T1000 (cell line): Measurements from ENCODE around the gene CEP89.
"Not testable (repeated sequence)": the region's sequence is repeated elsewhere in the genome, so short reads cannot be mapped to it uniquely, and the experiment has no call there.

Experiments used
- DNase-seq: peaks from one replicate; lab custom pipeline; 2025; ENCODE audit warnings: mixed read lengths; lab: John Stamatoyannopoulos, UW

Gene CEP89

DNA sequence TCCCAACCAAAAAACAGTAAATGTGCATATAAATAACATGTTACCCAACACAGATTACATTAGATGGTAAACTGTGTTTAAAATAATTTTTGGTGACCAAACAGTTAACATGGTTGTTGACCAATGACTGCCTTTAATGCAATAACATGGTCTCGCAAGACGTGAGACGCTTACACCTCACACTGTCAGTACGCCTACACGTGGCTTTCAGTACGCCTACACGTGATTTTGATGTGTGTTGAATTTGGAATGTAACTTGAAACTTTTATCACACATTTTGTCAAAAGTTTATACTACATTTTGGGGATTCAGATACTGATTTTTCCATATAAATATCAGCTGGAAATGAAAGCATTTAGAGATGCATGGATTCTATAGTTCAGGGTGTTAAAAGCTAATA lies 134.2 kb downstream of the CEP89 start:
- no peak for DNase-seq

DNA sequence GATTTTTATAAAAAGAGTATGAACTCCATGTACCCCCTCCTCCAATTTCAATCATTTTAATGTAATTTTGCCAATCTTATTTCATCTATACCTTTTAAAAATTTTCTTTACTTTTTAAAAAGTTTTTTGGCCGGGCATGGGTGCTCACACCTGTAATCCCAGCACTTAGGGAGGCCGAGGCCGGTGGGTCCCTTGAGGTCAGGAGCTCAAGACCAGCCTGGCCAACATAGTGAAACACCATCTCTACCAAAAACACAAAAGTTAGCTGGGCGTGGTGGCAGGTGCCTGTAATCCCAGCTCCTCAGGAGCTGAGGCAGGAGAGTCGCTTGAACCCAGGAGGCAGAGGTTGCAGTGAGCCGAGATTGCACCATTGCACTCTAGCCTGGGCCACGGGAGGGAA lies 138.4 kb downstream of the CEP89 start:
- not testable (repeated sequence) for DNase-seq

DNA sequence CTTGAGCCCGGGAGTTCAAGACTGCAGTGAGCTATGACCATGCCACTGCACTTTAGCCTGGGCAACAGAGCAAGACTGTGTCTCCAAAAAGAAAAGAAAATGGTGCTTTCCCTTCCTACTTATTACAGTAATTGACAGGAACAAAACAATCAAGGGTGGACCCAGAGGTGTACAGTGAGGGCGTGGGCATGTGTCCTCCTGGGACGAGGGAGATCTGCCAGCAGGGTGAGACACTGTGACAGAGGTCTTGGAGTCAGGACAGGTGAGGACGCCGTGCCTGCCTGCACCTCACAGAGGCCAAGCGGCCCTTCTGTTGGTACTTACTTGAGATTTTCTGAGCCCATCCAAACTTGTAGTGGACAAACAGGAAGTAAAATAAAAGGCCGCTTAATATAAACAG lies 138.9 kb downstream of the CEP89 start:
- not testable (repeated sequence) for DNase-seq

DNA sequence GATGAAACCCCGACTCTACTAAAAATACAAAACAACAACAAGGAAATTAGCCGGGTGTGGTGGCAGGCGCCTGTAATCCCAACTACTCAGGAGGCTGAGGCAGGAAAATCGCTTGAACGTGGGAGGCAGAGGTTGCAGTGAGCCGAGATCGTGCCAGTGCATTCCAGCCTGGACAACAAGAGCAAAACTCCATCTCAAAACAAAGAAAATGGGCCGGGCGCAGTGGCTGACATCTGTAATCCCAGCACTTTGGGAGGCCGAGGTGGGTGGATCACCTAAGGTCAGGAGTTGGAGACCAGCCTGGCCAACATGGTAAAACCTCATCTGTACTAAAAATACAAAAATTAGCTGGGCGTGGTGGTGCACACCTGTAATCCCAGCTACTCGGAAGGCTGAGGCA lies 139.7 kb downstream of the CEP89 start:
- DNase-seq = not testable (repeated sequence)

DNA sequence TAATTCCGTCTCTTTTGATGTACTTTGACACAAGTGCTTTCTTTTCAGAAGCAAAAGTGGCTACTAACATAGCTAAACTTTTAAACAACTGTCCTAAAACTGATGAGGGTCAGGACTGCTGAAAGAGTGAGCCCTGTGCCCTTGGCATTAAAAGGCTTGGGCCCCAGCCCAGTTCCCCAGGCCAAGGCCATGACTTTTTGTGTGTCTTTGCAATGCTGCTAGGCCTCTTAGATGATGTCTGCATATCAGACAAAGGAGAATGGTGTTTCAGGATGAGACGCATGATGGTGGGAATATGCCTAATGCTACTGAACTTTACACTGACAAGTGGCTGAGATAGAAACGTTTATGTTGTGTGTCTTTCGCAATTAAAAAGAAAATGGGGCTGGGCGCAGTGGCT lies 140.1 kb downstream of the CEP89 start:
- no peak for DNase-seq

DNA sequence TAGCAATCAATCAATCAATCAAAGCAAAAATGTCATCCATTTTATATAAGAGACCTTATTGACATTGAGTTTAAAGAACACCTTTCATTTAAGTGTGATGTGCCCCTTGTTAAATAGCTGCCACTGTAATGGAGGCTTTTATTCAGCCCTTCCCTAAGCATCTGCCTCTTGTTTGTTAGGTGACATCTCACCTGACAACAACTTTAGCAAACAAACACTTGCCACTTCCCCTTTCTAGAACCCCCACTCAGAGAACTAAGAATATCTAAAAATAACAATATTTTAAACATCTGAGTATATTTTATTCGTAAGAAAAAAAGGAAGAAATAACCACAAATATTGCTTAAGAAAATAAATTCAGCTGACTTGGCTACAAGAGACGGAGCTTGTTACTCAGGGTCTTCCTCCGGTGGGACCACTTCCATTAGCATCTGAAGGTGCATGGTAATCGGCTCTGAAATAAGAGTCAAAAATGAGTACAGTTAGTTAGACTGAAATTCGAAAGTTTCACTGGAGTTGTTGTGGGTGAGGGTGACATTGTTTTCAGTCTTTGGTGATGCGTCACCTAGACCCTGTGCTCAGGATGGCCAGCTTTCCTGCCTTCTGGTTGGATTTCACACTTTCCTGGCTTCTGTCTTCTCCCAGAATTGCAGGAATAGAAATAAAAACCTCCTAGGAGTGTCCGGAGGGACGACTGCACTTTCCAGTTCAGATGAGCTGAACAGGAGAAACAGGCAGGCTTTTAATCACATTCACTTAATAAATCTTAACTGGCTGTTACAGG lies 141.3 kb downstream of the CEP89 start:
- peak; percentile 25 for DNase-seq

DNA sequence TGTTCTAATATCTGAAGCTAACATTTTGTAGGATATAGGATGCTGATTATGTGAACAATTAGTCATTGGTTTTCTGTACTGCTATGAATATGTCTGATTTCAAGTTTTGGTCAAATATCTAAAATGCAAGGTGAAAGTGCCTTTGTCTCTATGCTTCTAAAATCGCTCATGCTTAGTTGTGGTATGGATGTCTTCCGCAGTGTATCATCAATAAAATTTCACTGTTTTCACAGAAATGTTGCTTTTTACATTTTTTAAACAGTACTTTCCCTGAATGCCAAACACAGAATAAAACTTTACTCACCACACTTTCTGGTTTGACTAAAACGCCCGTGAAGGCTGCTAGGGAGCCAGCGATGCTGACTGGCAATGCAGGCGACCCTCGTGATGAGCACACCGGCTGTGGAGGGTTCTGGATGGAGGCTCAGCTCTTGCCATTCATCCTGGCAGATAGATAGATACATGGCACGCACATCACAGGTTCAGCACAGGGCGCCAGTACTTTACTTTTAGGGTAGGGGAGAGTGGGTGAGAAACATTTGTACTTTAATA lies 142.3 kb downstream of the CEP89 start:
- DNase-seq = no peak

DNA sequence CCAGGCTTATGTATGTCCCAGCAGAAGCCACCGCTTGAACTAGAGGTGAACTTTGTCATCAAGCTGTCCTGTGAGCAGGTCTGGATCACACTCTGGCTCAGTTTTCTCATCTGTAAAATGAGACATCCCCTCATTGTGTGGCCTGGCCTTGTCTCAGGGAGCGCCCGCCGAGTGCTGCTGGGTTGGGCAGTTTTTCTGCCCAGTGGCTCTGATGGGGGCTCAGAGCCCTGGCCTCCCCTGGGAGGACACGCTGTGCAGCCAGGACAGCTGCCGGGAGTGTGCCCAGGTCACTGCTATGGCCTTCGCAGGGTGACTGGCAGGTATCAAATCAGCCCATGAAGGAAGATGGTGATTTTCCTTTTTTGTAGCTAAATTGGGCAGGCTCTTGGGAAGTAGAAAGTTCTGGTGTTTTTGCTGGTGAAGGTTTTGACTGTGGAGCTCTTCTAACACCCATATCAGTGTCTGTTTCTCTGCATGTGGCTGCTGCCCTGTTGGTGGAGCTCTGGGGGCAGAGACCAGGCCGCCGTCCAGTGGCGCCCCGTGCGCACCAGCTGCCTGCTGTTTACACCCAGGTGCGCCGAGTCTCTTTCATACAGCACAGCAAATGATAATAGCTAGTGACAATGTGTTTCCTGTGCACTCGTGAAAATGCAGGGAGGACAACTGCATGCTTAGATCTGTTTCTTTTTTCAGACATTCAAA lies 143.0 kb downstream of the CEP89 start:
- no peak for DNase-seq

DNA sequence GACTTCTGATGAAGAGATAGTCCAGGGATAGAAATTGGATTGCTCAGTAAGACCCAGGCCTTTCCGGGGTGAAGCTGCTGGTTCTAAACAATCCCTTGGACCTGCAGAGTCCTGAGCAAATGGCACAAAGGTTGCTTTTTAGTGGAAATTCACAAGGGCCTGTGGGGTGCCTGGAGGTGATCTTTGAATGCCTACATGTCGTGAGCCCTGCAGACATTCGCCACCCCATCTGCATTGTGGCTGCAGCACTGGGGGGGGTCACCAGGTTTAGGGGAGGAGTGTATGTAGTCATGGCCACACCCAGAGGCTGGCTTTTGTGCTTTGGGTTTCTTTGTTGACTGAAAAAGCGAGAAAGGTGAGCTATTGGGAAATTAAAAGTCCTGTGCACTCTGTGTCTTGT lies 143.6 kb downstream of the CEP89 start:
- DNase-seq = no peak
